GM12875 (cell line): ENCODE results near the gene NUDT19.
"Not testable (repeated sequence)": the region's sequence is repeated elsewhere in the genome, so short reads cannot be mapped to it uniquely, and the experiment has no call there.

Experiments
- H3K4me3 ChIP-seq: one replicate; pipeline ENCODE4 v1.5.1; 2011; ENCODE audit warnings: low read depth, low read length, control low read depth
- TF ChIP-seq, protein P1 (sequence below): IDR thresholded peaks from 2 replicates; pipeline ENCODE4 v1.5.1; 2011; ENCODE audit warnings: low read depth, mild to moderate bottlenecking, control low read depth, inconsistent platforms, low read length, moderate library complexity, borderline replicate concordance; ENCODE audit not compliant: insufficient read depth

NUDT19 gene

DNA sequence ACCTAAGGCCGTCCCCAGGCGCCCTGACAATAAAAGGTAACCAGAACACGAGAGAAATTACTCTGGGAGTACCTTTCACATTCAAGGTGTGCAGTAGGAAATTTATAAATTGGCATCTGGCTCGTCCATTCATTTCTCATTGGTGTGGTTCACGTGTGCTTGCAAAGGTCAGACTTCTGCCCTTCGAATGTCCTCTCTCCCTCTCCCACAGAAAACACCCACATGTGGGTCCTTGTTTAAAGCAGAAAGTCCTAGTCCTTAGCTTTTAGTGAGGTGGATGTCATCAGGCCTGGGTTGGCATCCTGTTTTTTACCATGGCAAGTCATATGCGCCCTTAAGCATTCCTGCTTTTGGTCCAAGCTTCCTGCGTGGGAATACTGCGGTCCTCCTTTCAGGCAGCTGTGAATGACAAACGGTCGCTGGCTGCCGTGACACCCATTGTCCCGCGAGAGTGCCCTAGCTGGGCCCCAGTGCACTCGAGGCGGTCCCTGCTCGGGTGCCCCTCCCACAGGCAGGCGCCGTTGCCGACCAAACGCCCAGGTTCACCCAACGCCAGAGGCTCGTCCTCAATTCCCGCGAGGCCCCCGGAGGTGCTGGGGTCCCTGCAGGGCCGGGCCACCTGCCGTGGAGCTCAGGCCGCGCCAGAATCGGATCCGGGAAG, at the start of gene NUDT19:
NUDT19 (plus strand) TSS at position 531 of the 661 bp plus-strand sequence. CDS start 140 bp downstream, outside the sequence.
- peak within 1 kb of the TSS; percentile 60 for H3K4me3 ChIP-seq
- TF ChIP-seq, protein P1, sequence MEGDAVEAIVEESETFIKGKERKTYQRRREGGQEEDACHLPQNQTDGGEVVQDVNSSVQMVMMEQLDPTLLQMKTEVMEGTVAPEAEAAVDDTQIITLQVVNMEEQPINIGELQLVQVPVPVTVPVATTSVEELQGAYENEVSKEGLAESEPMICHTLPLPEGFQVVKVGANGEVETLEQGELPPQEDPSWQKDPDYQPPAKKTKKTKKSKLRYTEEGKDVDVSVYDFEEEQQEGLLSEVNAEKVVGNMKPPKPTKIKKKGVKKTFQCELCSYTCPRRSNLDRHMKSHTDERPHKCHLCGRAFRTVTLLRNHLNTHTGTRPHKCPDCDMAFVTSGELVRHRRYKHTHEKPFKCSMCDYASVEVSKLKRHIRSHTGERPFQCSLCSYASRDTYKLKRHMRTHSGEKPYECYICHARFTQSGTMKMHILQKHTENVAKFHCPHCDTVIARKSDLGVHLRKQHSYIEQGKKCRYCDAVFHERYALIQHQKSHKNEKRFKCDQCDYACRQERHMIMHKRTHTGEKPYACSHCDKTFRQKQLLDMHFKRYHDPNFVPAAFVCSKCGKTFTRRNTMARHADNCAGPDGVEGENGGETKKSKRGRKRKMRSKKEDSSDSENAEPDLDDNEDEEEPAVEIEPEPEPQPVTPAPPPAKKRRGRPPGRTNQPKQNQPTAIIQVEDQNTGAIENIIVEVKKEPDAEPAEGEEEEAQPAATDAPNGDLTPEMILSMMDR: no peak

DNA sequence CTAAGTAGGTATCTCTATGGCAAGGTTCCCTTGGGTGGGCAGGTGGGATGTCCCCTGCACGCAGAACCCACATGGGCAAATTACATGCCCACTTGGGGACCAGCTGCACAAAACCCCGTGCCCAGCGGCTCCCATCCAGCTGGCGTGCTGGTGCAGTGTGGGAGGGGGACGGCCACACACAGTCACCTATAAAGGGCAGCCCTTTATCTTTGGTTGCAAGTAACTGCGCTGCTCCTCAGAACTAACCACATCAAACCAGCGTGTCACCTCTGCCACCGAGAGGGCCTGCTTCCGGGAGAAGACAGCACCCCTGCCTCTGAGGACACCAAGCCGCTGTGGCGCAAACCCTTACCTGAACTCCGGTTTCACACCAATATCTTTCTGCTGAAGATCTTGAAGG, 48.9 kb upstream of the NUDT19 start:
- TF ChIP-seq, protein P1: no peak
- H3K4me3 ChIP-seq: no peak overlapping the region

DNA sequence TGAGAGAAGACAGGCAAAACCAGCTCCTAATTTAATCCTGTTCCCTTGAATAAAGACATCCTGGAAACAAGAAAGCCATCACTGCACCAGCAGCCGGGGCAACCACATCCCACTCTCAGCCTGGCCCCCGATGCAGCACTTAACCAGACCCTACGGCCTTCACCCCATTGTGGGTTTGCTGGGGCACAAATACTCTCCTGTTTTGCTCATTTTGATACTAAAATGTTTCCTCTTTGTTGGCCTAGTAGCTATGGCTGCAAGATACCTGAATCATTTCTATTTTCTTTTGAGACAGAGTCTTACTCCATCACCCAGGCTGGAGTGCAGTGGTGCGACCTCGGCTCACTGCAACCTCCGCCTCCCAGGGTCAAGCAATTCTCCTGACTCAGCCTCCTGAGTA, 45.1 kb upstream of the NUDT19 start:
- TF ChIP-seq, protein P1: no peak
- no peak overlapping the region for H3K4me3 ChIP-seq

DNA sequence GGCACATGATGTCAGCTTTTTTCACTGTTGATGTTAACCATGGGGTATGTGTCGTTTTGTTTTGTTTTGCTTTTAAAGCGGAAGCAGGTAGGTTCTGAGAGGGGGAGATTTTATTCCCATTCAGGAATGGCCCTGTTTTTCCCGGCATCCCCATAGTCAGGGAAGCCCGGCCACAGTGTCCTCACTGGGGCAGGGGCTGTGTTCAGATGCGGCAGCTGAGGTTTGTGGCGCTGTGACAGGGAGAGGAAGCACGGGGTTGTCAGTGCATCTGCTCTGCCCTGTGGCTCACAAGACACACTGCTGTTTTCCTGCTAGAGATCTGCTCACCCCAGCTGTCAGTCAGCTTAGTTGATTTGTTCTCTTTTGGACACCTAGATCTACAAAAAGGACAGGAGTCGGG, 44.3 kb upstream of the NUDT19 start:
- TF ChIP-seq, protein P1: no peak
- no peak overlapping the region for H3K4me3 ChIP-seq

DNA sequence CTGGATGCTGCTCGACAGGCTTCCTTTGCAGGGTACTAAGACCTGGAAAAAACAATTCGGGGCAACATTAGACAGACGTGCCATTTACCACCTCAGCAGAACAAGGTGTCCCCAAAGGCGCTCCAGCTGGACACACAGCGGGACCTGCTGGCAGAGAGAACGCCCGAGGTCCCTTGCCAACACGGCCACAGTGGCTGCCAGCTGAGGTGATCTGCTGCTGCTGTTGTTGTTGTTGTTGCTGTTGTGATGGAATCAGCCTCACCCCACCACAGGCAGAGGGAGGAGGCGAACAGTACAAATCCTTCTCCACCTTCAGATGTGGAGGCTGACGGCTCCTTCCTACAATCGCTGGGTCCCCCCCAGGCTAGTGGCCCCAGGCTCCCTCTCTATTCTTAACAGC, 41.9 kb upstream of the NUDT19 start:
- no peak overlapping the region for H3K4me3 ChIP-seq
- TF ChIP-seq, protein P1: no peak

DNA sequence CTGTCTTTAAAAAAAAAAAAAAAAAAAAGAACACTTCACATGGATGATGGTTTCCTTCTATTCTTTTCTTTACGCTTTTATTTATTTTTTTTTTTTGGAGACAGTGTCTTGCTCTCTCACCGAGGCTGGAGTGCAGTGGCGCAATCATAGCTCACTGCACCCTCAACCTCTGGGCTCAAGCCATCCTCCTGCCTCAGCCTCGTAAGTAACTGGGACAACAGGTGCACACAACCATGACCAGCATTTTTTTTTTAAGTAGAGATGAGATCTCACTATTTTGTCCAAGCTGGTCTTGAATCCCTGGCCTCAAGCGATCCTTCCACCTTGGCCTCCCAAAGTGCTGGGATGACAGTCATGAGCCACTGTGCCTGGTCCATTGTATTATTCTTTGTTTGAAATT, 41.0 kb upstream of the NUDT19 start:
- TF ChIP-seq, protein P1: no peak
- no peak overlapping the region for H3K4me3 ChIP-seq

DNA sequence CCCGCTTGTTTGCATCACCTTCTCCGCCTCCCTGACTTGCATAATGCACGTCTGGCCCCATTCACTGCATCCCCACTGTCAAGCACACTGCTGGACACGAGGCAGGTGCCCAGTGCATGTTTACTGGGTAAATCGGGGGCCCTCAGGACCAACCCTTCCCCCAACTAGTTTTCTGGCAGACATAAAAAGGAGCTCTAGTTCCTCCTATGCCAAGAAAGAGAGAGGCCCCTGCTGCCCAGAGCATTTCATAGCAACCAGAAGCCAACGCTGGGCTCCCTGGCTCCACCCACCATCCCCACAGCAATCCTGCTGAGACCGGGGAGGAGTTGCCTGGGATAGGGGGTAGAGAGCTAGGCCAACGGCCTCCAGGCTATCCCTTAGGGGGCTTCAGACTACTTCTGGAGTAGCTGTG, 39.9 kb upstream of the NUDT19 start:
- H3K4me3 ChIP-seq: no peak overlapping the region
- TF ChIP-seq, protein P1: no peak

DNA sequence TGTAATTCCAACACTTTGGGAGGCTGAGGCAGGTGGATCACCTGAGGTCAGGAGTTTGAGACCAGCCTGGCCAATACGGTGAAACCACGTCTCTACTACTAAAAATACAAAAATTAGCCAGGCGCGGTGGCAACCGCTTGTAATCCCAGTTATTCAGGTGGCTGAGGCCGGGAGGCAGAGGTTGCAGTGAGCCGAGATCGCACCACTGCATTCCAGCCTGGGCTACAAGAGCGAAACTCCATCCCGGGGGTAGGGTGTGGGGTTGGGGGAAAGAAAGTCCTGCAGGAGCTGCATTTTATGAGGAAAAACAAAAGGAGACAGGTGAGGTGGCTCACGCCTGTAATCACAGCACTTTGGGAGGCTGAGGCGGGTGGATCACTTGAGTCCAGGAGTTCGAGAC, 39.3 kb upstream of the NUDT19 start:
- not testable (repeated sequence) for H3K4me3 ChIP-seq
